Spinal cord (tissue), 10 donors: ENCODE results near the gene GPRC5D. TPM values are rescaled to one million over a fixed set of nuclear protein-coding genes. Genes with fewer than 3 reads are reported as not detected.

Source experiments
- DNase-seq, 6 donors: peaks; one replicate each; pipeline versions ENCODE4 v3.0.0 to v3.0.0-alpha.2; 2013 to 2015; ENCODE audit warnings: low spot score in 6 of 6, low read depth in 4 of 6
- H3K27ac ChIP-seq: one replicate; pipeline ENCODE4 v1.5.1; 2013; ENCODE audit warnings: low read depth, low read length, control low read depth
- H3K27me3 ChIP-seq: one replicate; pipeline ENCODE4 v1.6.1; 2013; ENCODE audit warnings: low read length; ENCODE audit not compliant: control insufficient read depth, insufficient read depth
- H3K36me3 ChIP-seq: one replicate; pipeline ENCODE4 v1.6.1; 2013; ENCODE audit warnings: low read length; ENCODE audit not compliant: control insufficient read depth, insufficient read depth
- H3K4me1 ChIP-seq: one replicate; pipeline ENCODE4 v1.6.1; 2013; ENCODE audit warnings: low read length; ENCODE audit not compliant: control insufficient read depth, insufficient read depth
- H3K4me3 ChIP-seq: one replicate; pipeline ENCODE4 v1.5.1; 2013; ENCODE audit warnings: low read depth, low read length, control low read depth
- H3K9me3 ChIP-seq: one replicate; pipeline ENCODE4 v1.6.1; 2013; ENCODE audit warnings: low read length; ENCODE audit not compliant: control insufficient read depth, insufficient read depth
- WGBS: methylation state at CpG from one replicate; pipeline ENCODE4 v1.1.5; 2013; ENCODE audit warnings: missing lambda C conversion rate; ENCODE audit not compliant: insufficient coverage; 5-methylcytosine and 5-hydroxymethylcytosine counted together
- polyA plus RNA-seq, 2 donors: library from polyadenylated mRNA; unstranded; fragments of 120-200 nt; gene quantifications; one replicate each; pipeline ENCODE4 v1.2.1, GENCODE V29; 2013; ENCODE audit not compliant: insufficient read length in 2 of 2
- total RNA-seq, 2 donors: library from RNA; depleted of rRNA in 1 of 2; stranded (reverse); fragments of 120-200 nt in 1 of 2; fragments of >200 nt in 1 of 2; gene quantifications; one replicate each; pipeline versions ENCODE4 v1.2.3 to v1.2.4, GENCODE V29; 2013 to 2014
- donor health status: healthy.

GPRC5D gene
- total and polyA plus RNA-seq, 4 donors = 0.53 to 0.65 TPM; not detected in 2

DNA sequence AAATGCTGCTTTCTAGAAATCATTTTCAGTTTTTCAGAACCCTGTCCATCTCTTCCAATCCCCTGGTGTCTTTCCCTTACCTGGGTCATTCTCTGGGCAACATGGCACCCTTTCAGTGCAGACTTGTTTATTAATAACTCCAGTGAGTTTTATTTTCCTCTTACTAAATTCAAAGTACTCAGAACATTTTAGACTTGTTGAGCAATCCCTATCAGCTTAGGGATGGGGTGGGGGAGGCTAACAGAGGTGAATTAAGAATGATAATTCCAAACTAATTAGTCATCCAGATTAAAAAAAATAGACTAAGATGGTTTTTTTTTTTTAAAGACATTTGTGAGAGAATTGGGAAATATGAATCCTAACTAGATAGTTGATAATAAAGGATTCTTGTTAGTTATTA lies 49.9 kb downstream of the GPRC5D start:
- Histone ChIP-seq H3K36me3 (no peaks in the 10 kb centered on the region), H3K4me1 (no peaks in the 10 kb centered on the region), H3K27ac (no peak overlapping the region), H3K4me3 (no peak overlapping the region), H3K9me3 (no peaks in the 10 kb centered on the region), H3K27me3 (peaks cover 3% of the 10 kb centered on the region)
- DNase-seq = no peak

GRCh38 chr12:12901158-12901791 lies 50.7 kb downstream of the GPRC5D start:
- WGBS = 67% methylated on average over 5 of the region's 10 CpGs
- peaks cover 3% of the 10 kb centered on the region for H3K27me3 ChIP-seq
- peak in 1 of 6 donors; percentile 12 for DNase-seq
- no peak overlapping the region for H3K4me3 ChIP-seq
- H3K36me3 ChIP-seq = no peaks in the 10 kb centered on the region
- no peaks in the 10 kb centered on the region for H3K4me1 ChIP-seq
- no peak overlapping the region for H3K27ac ChIP-seq
- H3K9me3 ChIP-seq = no peaks in the 10 kb centered on the region

DNA sequence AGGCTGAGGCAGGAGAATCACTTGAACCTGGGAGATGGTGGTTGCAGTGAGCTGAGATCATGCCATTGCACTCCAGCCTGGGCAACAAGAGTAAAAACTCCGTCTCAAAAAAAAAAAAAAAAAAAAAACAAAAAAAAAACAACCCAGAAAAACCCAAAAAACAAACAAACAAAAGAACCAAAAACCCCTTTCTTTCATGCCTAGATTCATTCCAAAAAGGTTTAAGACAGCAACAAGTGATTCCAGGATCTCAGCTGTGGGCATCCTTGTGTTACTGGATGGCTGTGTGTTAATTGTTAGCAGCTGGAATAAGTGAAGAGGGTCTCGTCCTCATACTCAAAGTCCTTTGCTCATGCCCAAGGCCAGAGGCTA lies 51.2 kb downstream of the GPRC5D start:
- no peak overlapping the region for H3K27ac ChIP-seq
- peaks cover 3% of the 10 kb centered on the region for H3K27me3 ChIP-seq
- no CpG with 5 or more reads among the region's 2 CpGs for WGBS
- H3K9me3 ChIP-seq = no peaks in the 10 kb centered on the region
- H3K4me3 ChIP-seq = no peak overlapping the region
- H3K4me1 ChIP-seq = no peaks in the 10 kb centered on the region
- no peaks in the 10 kb centered on the region for H3K36me3 ChIP-seq
- DNase-seq = no peak

DNA sequence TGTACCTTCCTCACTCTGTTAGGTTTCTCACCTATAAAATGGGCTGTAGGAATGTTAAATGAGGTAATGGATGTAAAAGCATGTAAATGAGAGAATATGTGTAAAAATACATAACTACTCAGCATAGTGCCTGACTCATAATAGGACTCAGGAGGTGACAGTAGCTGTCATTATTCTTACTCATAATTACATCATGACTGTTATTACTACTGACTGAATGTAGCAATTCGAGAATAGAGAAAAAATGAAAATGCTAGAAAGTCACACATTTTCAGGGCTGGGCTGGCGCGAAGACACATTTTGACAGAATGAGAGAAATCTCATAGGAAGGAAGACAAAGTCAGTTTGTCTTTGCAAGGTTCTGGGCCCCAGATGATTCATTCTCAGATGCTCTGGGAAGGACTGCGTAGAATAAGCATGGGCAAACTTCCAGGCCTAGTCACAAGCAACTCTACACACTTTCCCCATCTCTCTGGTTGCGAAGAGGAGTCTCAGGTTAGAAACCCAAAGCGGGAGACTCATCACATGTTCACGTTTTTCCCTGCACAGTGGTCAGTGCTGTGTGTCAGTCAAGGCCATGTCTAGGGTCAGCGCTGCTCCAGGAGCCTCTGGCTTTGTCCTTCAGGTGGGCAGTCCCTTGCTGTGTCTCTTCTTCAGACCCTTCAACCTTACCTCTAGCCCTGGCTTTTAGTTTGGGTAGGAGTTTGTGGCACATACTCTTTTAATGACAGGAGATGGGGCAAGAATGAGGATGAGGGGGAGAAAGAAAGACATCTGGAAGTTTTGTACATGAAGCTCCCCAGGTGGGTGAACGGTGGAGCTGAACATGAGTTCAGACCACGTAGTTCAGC lies 52.2 kb downstream of the GPRC5D start:
- peak in 1 of 6 donors; percentile 18 for DNase-seq
- Histone ChIP-seq H3K36me3 (no peaks in the 10 kb centered on the region), H3K9me3 (no peaks in the 10 kb centered on the region), H3K4me1 (no peaks in the 10 kb centered on the region), H3K4me3 (no peak overlapping the region), H3K27me3 (peaks cover 3% of the 10 kb centered on the region), H3K27ac (no peak overlapping the region)
- 87% methylated on average over 7 of the region's 10 CpGs for WGBS

GRCh38 chr12:12898911-12899511 lies 53.0 kb downstream of the GPRC5D start:
- Histone ChIP-seq H3K4me3 (no peak overlapping the region), H3K36me3 (no peaks in the 10 kb centered on the region), H3K4me1 (no peaks in the 10 kb centered on the region), H3K9me3 (no peaks in the 10 kb centered on the region), H3K27ac (no peak overlapping the region), H3K27me3 (peaks cover 3% of the 10 kb centered on the region)
- no peak for DNase-seq
- WGBS = 87% methylated on average over 8 of the region's 8 CpGs

DNA sequence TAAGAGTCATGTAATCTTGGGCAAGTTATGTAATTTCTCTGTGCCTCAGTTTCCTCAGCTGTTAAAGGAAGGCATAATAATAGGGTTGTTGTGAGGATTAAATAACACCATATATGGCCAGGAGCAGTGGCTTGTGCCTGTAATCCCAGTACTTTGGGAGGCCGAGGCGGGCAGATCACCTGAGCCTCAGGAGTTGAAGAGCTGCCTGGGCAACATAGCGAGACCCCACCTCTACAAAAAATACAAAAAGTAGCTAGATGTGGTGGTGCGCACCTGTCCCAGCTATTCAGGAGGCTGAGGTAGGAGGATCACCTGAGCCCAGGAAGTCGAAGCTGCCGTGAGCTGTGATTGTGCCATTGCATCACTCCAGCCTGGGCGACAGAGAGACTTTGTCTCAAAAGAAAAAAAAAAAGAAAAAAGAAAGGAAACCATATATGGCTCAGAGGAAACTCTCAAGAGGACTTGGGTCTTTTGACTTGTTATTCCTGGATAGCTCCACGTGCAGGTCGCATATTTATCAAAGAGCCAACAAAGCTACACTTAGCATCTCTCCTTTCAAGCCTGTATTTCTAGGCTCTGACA lies 53.7 kb downstream of the GPRC5D start:
- H3K36me3 ChIP-seq = no peaks in the 10 kb centered on the region
- no peak overlapping the region for H3K27ac ChIP-seq
- no peak overlapping the region for H3K4me3 ChIP-seq
- WGBS = 94% methylated on average over 5 of the region's 9 CpGs
- no peaks in the 10 kb centered on the region for H3K9me3 ChIP-seq
- H3K27me3 ChIP-seq = peaks cover 3% of the 10 kb centered on the region
- H3K4me1 ChIP-seq = no peaks in the 10 kb centered on the region
- no peak for DNase-seq

GRCh38 chr12:12897302-12897701 lies 54.7 kb downstream of the GPRC5D start:
- WGBS = 96% methylated on average over 3 of the region's 6 CpGs
- DNase-seq = no peak
- Histone ChIP-seq H3K27ac (no peak overlapping the region), H3K4me3 (no peak overlapping the region), H3K9me3 (no peaks in the 10 kb centered on the region), H3K27me3 (peaks cover 10% of the 10 kb centered on the region), H3K4me1 (no peaks in the 10 kb centered on the region), H3K36me3 (no peaks in the 10 kb centered on the region)

DNA sequence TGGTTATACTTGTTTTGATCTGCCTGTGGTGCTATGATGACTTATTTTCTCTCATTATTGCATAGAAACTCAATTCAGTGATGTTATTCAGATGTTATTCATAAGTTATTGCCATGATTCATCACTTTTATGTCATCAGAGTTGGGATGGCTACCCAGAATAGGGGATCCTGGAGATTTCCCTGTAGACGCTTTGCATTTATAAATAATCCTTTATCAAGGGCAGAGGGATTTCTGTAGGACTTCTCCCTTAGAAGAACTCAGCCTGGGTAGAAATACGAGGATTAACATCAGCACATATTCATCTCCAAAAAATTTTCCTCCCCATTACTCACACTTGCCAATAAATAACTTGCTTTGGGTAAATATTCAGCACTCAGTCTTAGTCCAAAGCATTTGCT lies 55.7 kb downstream of the GPRC5D start:
- WGBS = no CpG with 5 or more reads among the region's 2 CpGs
- no peaks in the 10 kb centered on the region for H3K36me3 ChIP-seq
- H3K4me1 ChIP-seq = peaks cover 9% of the 10 kb centered on the region

GRCh38 chr12:12893438-12893837 lies 58.5 kb downstream of the GPRC5D start:
- H3K9me3 ChIP-seq = no peaks in the 10 kb centered on the region
- H3K27me3 ChIP-seq = peaks cover 25% of the 10 kb centered on the region
- DNase-seq = no peak
- H3K36me3 ChIP-seq = no peaks in the 10 kb centered on the region
- no peak overlapping the region for H3K27ac ChIP-seq
- no peak overlapping the region for H3K4me3 ChIP-seq
- peaks cover 20% of the 10 kb centered on the region for H3K4me1 ChIP-seq
- 95% methylated on average over 4 of the region's 5 CpGs for whole genome bisulfite sequencing

More for the DNA sequence above, 55.7 kb downstream of the GPRC5D start:
- H3K27me3 ChIP-seq = peaks cover 17% of the 10 kb centered on the region
- no peak overlapping the region for H3K27ac ChIP-seq
- DNase-seq = no peak
- no peak overlapping the region for H3K4me3 ChIP-seq
- H3K9me3 ChIP-seq = no peaks in the 10 kb centered on the region
